OCI-LY3 (cell line): ENCODE data around the gene EML4.

Experiments
- H2AFZ ChIP-seq: fragments of 200-600, 300-600 bp; shearing (Covaris generic); 2 replicates; pipeline ENCODE4 v1.6.0; 2014; ENCODE audit warnings: antibody characterized with exemption, low read depth, low read length
- H3K27ac ChIP-seq: fragments of 200-600, 300-600 bp; sonication (generic); 2 replicates; pipeline ENCODE4 v1.5.1; 2014; ENCODE audit warnings: mild to moderate bottlenecking, low read length, moderate library complexity, mixed read lengths
- H3K27me3 ChIP-seq: fragments of 200-600, 300-600 bp; sonication (generic); 2 replicates; pipeline ENCODE4 v1.6.1; 2014; ENCODE audit warnings: low read depth, low read length, mixed read lengths
- H3K36me3 ChIP-seq: fragments of 200-600, 300-600 bp; sonication (generic); replicated peaks from 2 replicates; pipeline ENCODE3; 2014; ENCODE audit warnings: low read depth, low read length, mixed read lengths
- H3K4me1 ChIP-seq: fragments of 300-600, 200-600 bp; sonication (generic); 2 replicates; pipeline ENCODE4 v1.6.1; 2014; ENCODE audit warnings: low read length, mixed read lengths
- H3K4me2 ChIP-seq: fragments of 200-600, 300-600 bp; sonication (generic); 2 replicates; pipeline ENCODE4 v1.6.1; 2014; ENCODE audit warnings: low read length, mixed read lengths
- H3K4me3 ChIP-seq: fragments of 300-600, 200-600 bp; sonication (generic); 2 replicates; pipeline ENCODE4 v1.5.1; 2014; ENCODE audit warnings: antibody characterized with exemption, mild to moderate bottlenecking, low read length, moderate library complexity
- H3K79me2 ChIP-seq: fragments of 300-600, 200-600 bp; shearing (Covaris generic); 2 replicates; pipeline ENCODE4 v1.6.1; 2014; ENCODE audit warnings: mild to moderate bottlenecking, low read length, mixed read lengths
- H3K9ac ChIP-seq: fragments of 300-600, 200-600 bp; shearing (Covaris generic); 2 replicates; pipeline ENCODE4 v1.6.0; 2014; ENCODE audit warnings: mild to moderate bottlenecking, low read length, moderate library complexity
- H3K9me3 ChIP-seq: fragments of 200-600, 300-600 bp; shearing (Covaris generic); 2 replicates; pipeline ENCODE4 v1.6.1; 2014; ENCODE audit warnings: low read length, mixed read lengths; ENCODE audit not compliant: insufficient read depth
- H4K20me1 ChIP-seq: fragments of 200-600, 300-600 bp; sonication (generic); 2 replicates; pipeline ENCODE4 v1.6.1; 2016; ENCODE audit warnings: low read length, mixed read lengths; ENCODE audit not compliant: insufficient read depth
- CTCF ChIP-seq: fragments of 200-600, 300-600 bp; sonication (generic); IDR thresholded peaks from 2 replicates; pipeline ENCODE4 v1.5.1; 2014; ENCODE audit warnings: antibody characterized with exemption, low read length, low read depth
- EZH2phosphoT487 ChIP-seq: fragments of 200-600 bp; shearing (Covaris generic); IDR thresholded peaks from 2 replicates; pipeline ENCODE4 v1.6.1; 2018; ENCODE audit warnings: antibody characterized with exemption, mixed run types, low read depth

Gene EML4

GRCh38 chr2:42300527-42300926 lies 131.4 kb downstream of the EML4 start:
- Histone ChIP-seq H3K36me3 (peaks cover 33% of the 10 kb centered on the region), H3K79me2 (no peaks in the 10 kb centered on the region), H3K27ac (no peak overlapping the region), H3K4me3 (no peak overlapping the region), H3K4me2 (no peak overlapping the region), H4K20me1 (peaks cover 8% of the 10 kb centered on the region; the same call in 1 of the 2 replicates), H2AFZ (no peak overlapping the region), H3K9ac (no peak overlapping the region), H3K4me1 (peaks cover 14% of the 10 kb centered on the region), H3K27me3 (no peaks in the 10 kb centered on the region), H3K9me3 (no peaks in the 10 kb centered on the region)
- TF ChIP-seq CTCF, result no peak
- no peak for TF ChIP-seq EZH2phosphoT487

DNA sequence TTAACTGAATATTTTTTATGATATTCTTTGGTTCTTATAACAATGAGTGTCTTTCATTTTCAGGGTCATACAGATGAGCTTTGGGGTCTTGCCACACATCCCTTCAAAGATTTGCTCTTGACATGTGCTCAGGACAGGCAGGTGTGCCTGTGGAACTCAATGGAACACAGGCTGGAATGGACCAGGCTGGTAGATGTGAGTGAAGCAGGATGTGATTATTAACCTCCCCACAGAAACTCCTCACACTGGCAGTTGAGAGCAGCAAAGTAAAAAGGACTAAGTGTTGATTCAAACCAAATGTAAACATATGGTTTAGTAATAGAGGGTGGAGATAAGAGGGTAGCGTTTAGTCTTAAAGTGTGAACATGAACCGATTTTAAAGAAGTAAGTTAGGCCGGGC lies 134.1 kb downstream of the EML4 start:
- no peak overlapping the region for H2AFZ ChIP-seq
- H3K79me2 ChIP-seq, result no peaks in the 10 kb centered on the region
- no peaks in the 10 kb centered on the region for H3K9me3 ChIP-seq
- H3K27me3 ChIP-seq, result no peaks in the 10 kb centered on the region
- H3K4me3 ChIP-seq, result no peak overlapping the region
- no peak overlapping the region for H3K27ac ChIP-seq
- TF ChIP-seq CTCF, result no peak
- no peaks in the 10 kb centered on the region for H3K4me1 ChIP-seq
- no peak overlapping the region for H3K4me2 ChIP-seq
- peaks cover 29% of the 10 kb centered on the region for H3K36me3 ChIP-seq
- H3K9ac ChIP-seq, result no peak overlapping the region
- H4K20me1 ChIP-seq, result no peaks in the 10 kb centered on the region

GRCh38 chr2:42304059-42304713 lies 135.0 kb downstream of the EML4 start:
- Histone ChIP-seq H3K27me3 (no peaks in the 10 kb centered on the region), H3K36me3 (peaks cover 21% of the 10 kb centered on the region), H3K9ac (no peak overlapping the region), H3K4me1 (no peaks in the 10 kb centered on the region), H4K20me1 (no peaks in the 10 kb centered on the region), H3K4me3 (no peak overlapping the region), H3K4me2 (no peak overlapping the region), H3K9me3 (no peaks in the 10 kb centered on the region), H2AFZ (no peak overlapping the region), H3K27ac (no peak overlapping the region), H3K79me2 (no peaks in the 10 kb centered on the region)
- TF ChIP-seq CTCF (no peak), EZH2phosphoT487 (no peak)

GRCh38 chr2:42307180-42307579 lies 138.0 kb downstream of the EML4 start:
- no peak overlapping the region for H3K4me3 ChIP-seq
- H3K27ac ChIP-seq, result no peak overlapping the region
- H4K20me1 ChIP-seq, result no peaks in the 10 kb centered on the region
- TF ChIP-seq CTCF (no peak), EZH2phosphoT487 (no peak)
- H3K9me3 ChIP-seq, result no peaks in the 10 kb centered on the region
- no peaks in the 10 kb centered on the region for H3K79me2 ChIP-seq
- H3K4me2 ChIP-seq, result no peak overlapping the region
- no peaks in the 10 kb centered on the region for H3K27me3 ChIP-seq
- no peak overlapping the region for H2AFZ ChIP-seq
- no peaks in the 10 kb centered on the region for H3K4me1 ChIP-seq
- H3K9ac ChIP-seq, result no peak overlapping the region
- peaks cover 18% of the 10 kb centered on the region for H3K36me3 ChIP-seq
